A375 (cell line): Measurements from ENCODE around the gene PARVB. TPM values are rescaled to one million over a fixed set of nuclear protein-coding genes. Genes with fewer than 3 reads are reported as not detected.

Experiments
- total RNA-seq: library from RNA; depleted of rRNA; stranded (reverse); fragments of >200 nt; shearing (Covaris generic); gene quantifications from 2 replicates; pipeline ENCODE4 v1.2.3, GENCODE V29; 2014; rRNA removed

PARVB gene
- total RNA-seq: 57.9 and 68.5 TPM in 2 replicates

GRCh38 chr22:44024288-44024921 is at the start of gene PARVB:
Gene PARVB, plus strand, starts transcription at chr22:44024302. Its CDS starts 38 bp downstream, at chr22:44024340.

DNA sequence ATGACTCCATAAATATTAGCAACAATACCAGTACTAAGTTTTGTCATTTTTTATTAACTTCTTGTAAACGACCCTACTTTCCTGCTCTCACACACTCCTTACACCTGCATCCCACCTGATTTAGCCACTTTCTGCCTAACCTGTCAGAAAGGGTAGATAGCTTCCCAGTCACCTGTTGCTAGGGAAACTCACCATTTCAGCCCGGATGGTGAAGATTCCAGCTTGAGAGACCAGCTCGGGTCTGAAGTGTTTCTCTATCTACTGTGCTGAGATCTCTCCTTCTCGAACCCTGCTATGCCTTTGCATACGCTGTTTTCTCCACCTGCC is 156.6 kb downstream of the PARVB start, which contains the start of gene PARVG:
PARVG (plus strand) TSS at position 220 of the 327 bp plus-strand sequence. CDS start 2,405 bp downstream, outside the sequence.

Other genes starting within 250 kb of the PARVB start
- gene EFCAB6, start 212.0 kb upstream of the PARVB start, total RNA-seq: 0.13 and 0.26 TPM in 2 replicates
- gene SULT4A1, start 161.8 kb upstream of the PARVB start, total RNA-seq: 0.19 TPM in 1 of 2 replicates, not detected in the other
- not detected in 2 replicates for gene PNPLA5, start 132.3 kb upstream of the PARVB start, total RNA-seq
- gene PNPLA3, start 100.5 kb upstream of the PARVB start, total RNA-seq: 2.5 and 5.7 TPM in 2 replicates
- 29.8 and 31.8 TPM in 2 replicates for gene SAMM50, start 68.9 kb upstream of the PARVB start, total RNA-seq
- 0.34 and 1.1 TPM in 2 replicates for gene PARVG, start 156.6 kb downstream of the PARVB start, total RNA-seq